ENCODE data around the gene HES7.
A peak's percentile ranks its signal among the peaks of the same experiment; 100 is the strongest.

The HES7 gene

DNA sequence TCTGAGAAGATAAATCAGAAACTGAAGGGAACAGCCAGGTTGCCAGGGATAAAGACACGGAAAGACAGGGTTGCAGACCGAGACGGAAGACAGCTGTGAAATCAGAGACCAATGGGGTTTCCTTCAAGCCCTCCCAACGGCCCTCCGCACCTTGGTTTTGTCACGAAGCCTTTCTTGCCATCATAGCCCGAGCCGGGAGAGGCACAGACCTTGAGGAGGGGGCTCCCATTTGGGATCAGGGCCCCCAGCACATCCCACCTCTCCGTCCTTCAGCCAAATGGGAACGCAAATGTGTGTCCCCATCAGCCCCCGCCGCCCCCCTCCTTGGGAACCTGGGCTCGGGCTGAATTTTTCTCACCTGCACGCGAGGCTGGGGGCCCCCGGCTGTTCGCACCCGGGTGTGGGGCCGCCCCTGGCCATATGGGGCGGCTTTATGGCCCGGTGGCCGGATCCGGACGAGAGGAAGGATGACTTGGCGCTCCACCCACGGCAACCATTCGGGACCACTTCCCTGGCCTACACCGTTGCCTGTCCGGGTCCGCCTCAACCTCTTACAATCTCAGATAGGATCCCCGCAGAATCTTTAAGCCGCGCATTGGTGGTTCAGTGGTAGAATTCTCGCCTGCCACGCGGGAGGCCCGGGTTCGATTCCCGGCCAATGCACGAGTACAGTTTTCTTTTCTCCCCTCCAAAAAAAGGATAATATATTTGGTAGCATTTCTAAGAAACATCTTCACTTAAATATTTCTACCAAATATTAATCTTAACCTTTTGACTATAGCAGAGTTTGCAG lies 1.4 kb upstream of the HES7 start:
- peak overlapping the region; percentile 95 for H2AFZ ChIP-seq (ENCODE audit: low read length)

DNA sequence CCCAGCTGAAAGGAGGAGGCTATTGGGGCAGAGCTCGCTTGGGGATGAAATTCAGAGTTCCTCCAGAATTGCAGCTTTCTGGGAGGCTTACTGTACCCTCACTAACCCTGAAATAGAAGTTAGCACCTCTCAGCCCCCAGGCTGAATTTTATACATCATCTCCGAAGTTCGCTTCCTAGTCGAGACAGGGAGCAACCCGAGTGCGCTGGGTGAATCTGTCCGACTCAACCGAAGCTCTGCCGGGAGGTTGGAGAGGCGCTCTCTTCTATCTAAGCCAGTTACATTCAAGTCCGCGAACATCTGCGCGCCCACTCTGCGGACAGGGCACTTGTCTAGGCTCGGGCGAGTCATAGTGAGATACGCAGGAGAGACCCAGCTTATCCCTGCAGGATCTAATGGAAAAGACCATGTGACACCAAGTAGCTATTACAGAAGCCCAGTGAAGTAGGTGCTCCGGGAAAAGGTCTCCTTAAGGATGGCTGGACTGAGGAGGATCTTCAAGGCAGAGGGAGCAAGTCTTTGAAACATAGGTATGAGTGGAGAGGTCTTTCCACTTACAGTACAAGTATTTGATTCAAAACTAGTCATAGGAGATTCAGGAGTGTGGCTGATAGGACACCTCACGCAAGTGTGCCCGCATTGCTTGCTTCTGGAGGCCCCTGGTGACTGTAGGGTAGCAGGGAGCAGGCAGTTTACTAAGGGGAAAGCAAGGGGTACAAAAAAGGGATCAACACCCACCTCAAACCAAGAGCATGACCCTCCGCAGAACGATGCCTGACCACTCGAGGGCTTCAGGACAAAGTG lies 646 bp upstream of the HES7 start:
- Histone ChIP-seq H3K36me3 (ENCODE audit: insufficient read depth, low read length) (no peaks in the 10 kb centered on the region), H3K4me3 (ENCODE audit: low read length, poor library complexity, severe bottlenecking) (peak overlapping the region; percentile 91), H3K9me3 (ENCODE audit: insufficient read depth, low read depth, low read length) (no peaks in the 10 kb centered on the region), H4K20me1 (ENCODE audit: insufficient read depth, low read length, poor library complexity, severe bottlenecking) (no peaks in the 10 kb centered on the region), H3K79me2 (ENCODE audit: insufficient read depth, low read length) (no peaks in the 10 kb centered on the region), H3K4me1 (ENCODE audit: insufficient read depth, low read length, poor library complexity, severe bottlenecking) (peaks cover 49% of the 10 kb centered on the region), H3K4me2 (ENCODE audit: low read depth, low read length, poor library complexity, severe bottlenecking) (peak overlapping the region; percentile 93), H2AFZ (ENCODE audit: low read length) (peak overlapping the region; percentile 40; the same call in 1 of the 2 replicates), H3K9me2 (replicated peaks; ENCODE audit: low read depth, low read length) (no peaks in the 10 kb centered on the region), H3F3A (ENCODE audit: low read depth) (peaks cover 10% of the 10 kb centered on the region), H3K27me3 (ENCODE audit: insufficient read depth, low read length, poor library complexity, severe bottlenecking) (peaks cover 7% of the 10 kb centered on the region), H3K9ac (ENCODE audit: low read depth, low read length, poor library complexity, severe bottlenecking) (peak overlapping the region; percentile 76)
- TF ChIP-seq, protein P1, sequence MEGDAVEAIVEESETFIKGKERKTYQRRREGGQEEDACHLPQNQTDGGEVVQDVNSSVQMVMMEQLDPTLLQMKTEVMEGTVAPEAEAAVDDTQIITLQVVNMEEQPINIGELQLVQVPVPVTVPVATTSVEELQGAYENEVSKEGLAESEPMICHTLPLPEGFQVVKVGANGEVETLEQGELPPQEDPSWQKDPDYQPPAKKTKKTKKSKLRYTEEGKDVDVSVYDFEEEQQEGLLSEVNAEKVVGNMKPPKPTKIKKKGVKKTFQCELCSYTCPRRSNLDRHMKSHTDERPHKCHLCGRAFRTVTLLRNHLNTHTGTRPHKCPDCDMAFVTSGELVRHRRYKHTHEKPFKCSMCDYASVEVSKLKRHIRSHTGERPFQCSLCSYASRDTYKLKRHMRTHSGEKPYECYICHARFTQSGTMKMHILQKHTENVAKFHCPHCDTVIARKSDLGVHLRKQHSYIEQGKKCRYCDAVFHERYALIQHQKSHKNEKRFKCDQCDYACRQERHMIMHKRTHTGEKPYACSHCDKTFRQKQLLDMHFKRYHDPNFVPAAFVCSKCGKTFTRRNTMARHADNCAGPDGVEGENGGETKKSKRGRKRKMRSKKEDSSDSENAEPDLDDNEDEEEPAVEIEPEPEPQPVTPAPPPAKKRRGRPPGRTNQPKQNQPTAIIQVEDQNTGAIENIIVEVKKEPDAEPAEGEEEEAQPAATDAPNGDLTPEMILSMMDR (conservative IDR thresholded peaks at IDR 0.05; ENCODE audit: low read length) = no peak
- TF ChIP-seq EZH2phosphoT487 (IDR thresholded peaks at IDR 0.05; ENCODE audit: borderline replicate concordance) = no peak

More for the DNA sequence above, 1.4 kb upstream of the HES7 start:
- Histone ChIP-seq H3F3A (ENCODE audit: low read depth) (peaks cover 4% of the 10 kb centered on the region), H4K20me1 (ENCODE audit: insufficient read depth, low read length, poor library complexity, severe bottlenecking) (no peaks in the 10 kb centered on the region), H3K36me3 (ENCODE audit: insufficient read depth, low read length) (no peaks in the 10 kb centered on the region), H3K27me3 (ENCODE audit: insufficient read depth, low read length, poor library complexity, severe bottlenecking) (peaks cover 7% of the 10 kb centered on the region), H3K4me2 (ENCODE audit: low read depth, low read length, poor library complexity, severe bottlenecking) (peak overlapping the region; percentile 93), H3K9ac (ENCODE audit: low read depth, low read length, poor library complexity, severe bottlenecking) (peak overlapping the region; percentile 76), H3K9me2 (replicated peaks; ENCODE audit: low read depth, low read length) (no peaks in the 10 kb centered on the region), H3K4me3 (ENCODE audit: low read length, poor library complexity, severe bottlenecking) (peak overlapping the region; percentile 91), H3K9me3 (ENCODE audit: insufficient read depth, low read depth, low read length) (no peaks in the 10 kb centered on the region), H3K79me2 (ENCODE audit: insufficient read depth, low read length) (no peaks in the 10 kb centered on the region), H3K4me1 (ENCODE audit: insufficient read depth, low read length, poor library complexity, severe bottlenecking) (peaks cover 44% of the 10 kb centered on the region)
- no peak for TF ChIP-seq EZH2phosphoT487 (IDR thresholded peaks at IDR 0.05; ENCODE audit: borderline replicate concordance)
- TF ChIP-seq, protein P1 (conservative IDR thresholded peaks at IDR 0.05; ENCODE audit: low read length) = no peak

DNA sequence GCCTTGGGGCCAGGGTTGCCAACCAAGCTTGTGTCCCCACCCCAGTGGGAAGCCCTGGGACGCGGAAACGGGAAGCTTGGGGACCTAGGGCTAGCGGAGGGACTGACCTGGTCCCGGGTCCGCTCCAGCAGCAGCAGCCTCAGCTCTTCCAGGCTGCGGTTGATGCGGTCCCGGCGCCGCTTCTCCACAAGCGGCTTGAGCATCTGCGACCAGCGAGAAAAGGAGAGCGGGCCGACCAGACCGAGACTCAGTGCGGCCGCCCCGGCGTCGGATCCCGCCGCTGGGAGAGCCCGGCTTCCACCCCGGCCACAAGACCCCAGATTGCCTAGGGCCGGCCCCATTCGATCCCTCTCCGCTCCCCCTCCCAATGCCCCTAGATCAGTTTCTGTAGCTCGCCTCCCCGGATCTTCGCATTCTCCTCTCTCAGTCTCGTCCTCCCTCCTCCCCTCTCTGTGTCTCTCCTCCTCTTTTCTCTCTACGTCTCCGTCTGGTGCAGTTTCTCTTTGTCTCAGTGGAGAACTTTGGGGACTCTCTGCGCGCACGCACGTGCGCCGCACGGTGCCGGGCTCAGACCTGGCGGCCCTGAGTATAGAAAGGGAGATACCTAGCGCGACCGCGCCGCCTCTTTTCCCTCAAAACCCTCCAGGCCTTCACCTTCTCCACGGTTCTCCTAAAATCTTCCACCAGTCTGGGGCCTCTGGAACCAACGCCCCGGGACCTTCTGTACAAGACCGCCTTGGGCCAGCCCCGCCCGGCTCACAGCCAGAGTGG lies 797 bp downstream of the HES7 start:
- H3K4me3 ChIP-seq (ENCODE audit: low read length, poor library complexity, severe bottlenecking) = peak overlapping the region; percentile 91
- H4K20me1 ChIP-seq (ENCODE audit: insufficient read depth, low read length, poor library complexity, severe bottlenecking) = no peaks in the 10 kb centered on the region
- H3F3A ChIP-seq (ENCODE audit: low read depth) = peaks cover 15% of the 10 kb centered on the region
- no peaks in the 10 kb centered on the region for H3K9me2 ChIP-seq (replicated peaks; ENCODE audit: low read depth, low read length)
- H3K27me3 ChIP-seq (ENCODE audit: insufficient read depth, low read length, poor library complexity, severe bottlenecking) = peaks cover 7% of the 10 kb centered on the region
- H2AFZ ChIP-seq (ENCODE audit: low read length) = peak overlapping the region; percentile 40
- no peak for TF ChIP-seq EZH2phosphoT487 (IDR thresholded peaks at IDR 0.05; ENCODE audit: borderline replicate concordance)
- TF ChIP-seq, protein P1 (conservative IDR thresholded peaks at IDR 0.05; ENCODE audit: low read length) = no peak
- peak overlapping the region; percentile 46 for H3K9ac ChIP-seq (ENCODE audit: low read depth, low read length, poor library complexity, severe bottlenecking)
- H3K4me1 ChIP-seq (ENCODE audit: insufficient read depth, low read length, poor library complexity, severe bottlenecking) = peaks cover 49% of the 10 kb centered on the region
- H3K79me2 ChIP-seq (ENCODE audit: insufficient read depth, low read length) = no peaks in the 10 kb centered on the region
- H3K9me3 ChIP-seq (ENCODE audit: insufficient read depth, low read depth, low read length) = no peaks in the 10 kb centered on the region
- H3K36me3 ChIP-seq (ENCODE audit: insufficient read depth, low read length) = no peaks in the 10 kb centered on the region
- H3K4me2 ChIP-seq (ENCODE audit: low read depth, low read length, poor library complexity, severe bottlenecking) = peak overlapping the region; percentile 93

Measured in Loucy (cell line).